Activated naive CD8-positive, alpha-beta T cell treated with anti-CD3 and anti-CD28 coated beads, Interleukin-2, amount 10 ng/mL, durations not matched to agents 7 days and 5 days (primary cell): ENCODE data around the gene CASP8. TPM values are rescaled to one million over a fixed set of nuclear protein-coding genes. Genes with fewer than 3 reads are reported as not detected.
A peak's percentile ranks its signal among the peaks of the same experiment; 100 is the strongest.
"Not testable (repeated sequence)": the region's sequence is repeated elsewhere in the genome, so short reads cannot be mapped to it uniquely, and the experiment has no call there.

Experiments
- ATAC-seq: fragments of 150-1000 bp; cut with Tn5 transposase; one replicate; pipeline ENCODE4 v1.10.0; 2021; ENCODE audit warnings: low read depth, moderate library complexity
- POLR2A ChIA-PET: fragments of 350-600 bp; sonication (Branson Sonifier 250); formaldehyde crosslinking; loops from one replicate; lab custom pipeline; 2021; ENCODE audit warnings: antibody characterized with exemption; lab: Charles Lee
- DNase-seq: peaks from one replicate; pipeline ENCODE4 v3.0.0; 2021
- H3K27ac Mint-ChIP-seq: one replicate; pipeline ENCODE4 v1.8.0; 2022; ENCODE audit warnings: mild to moderate bottlenecking, mixed read lengths
- H3K27me3 Mint-ChIP-seq: one replicate; pipeline ENCODE4 v1.8.0; 2022; ENCODE audit warnings: mild to moderate bottlenecking, moderate library complexity, mixed read lengths
- H3K36me3 Mint-ChIP-seq: one replicate; pipeline ENCODE4 v1.8.0; 2021; ENCODE audit warnings: mild to moderate bottlenecking, mixed read lengths
- H3K4me1 Mint-ChIP-seq: one replicate; pipeline ENCODE4 v1.8.0; 2021; ENCODE audit warnings: mixed read lengths
- H3K4me3 Mint-ChIP-seq: one replicate; pipeline ENCODE4 v1.8.0; 2022; ENCODE audit warnings: mild to moderate bottlenecking, moderate library complexity, mixed read lengths
- H3K9me3 Mint-ChIP-seq: one replicate; pipeline ENCODE4 v1.8.0; 2021; ENCODE audit warnings: mixed read lengths
- total RNA-seq, 2 experiments: library from RNA; stranded (reverse); gene quantifications; one replicate each; pipeline ENCODE4 v1.2.3, GENCODE V29; 2021

Gene CASP8
- total RNA-seq, 2 experiments from 2014 or later = 115 to 127 TPM

DNA sequence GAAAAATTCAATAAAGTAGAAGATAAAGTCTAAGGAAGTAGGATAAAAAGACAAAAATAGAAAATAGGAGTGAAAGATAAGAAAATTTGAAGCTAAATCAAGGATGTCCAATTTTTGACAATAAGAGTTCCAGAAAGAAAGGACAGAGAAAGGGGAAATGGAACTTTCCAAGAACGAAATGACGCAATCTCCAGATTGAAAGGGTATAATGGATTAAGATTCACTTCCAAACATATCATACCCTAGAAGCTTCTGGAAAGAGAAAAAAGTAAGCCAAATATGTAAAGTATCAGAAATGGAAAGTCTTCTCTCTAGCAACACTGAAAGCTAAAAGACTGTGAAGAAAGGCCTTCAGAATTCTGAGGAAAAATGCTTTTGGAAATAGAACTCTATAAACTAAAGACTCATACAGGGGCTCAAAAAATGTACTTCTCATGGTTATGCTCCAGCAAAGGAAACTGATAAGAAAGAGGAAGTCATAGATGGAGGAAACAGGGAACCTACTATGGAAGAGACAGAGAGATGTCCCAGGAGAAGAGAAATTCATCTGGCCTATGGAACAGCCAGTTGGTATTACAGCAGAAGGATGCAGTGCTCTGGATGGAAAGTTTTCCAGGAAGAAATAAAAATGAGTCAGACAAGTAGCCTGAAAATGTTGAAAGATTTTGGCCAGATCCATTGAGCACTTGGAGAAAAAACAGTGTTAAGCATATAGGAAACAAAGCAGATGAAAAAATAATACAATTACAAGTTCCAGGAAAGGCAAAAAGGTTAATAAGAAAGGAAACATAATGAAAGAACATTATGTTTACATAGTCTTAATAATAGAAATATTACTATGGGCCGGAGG is 20.1 kb downstream of the CASP8 start:
- Mint-ChIP-seq H3K27ac (peak overlapping the region; percentile 61), H3K4me1 (peaks cover 23% of the 10 kb centered on the region), H3K36me3 (peaks cover 52% of the 10 kb centered on the region), H3K27me3 (no peaks in the 10 kb centered on the region), H3K9me3 (peaks cover 5% of the 10 kb centered on the region), H3K4me3 (no peak overlapping the region)
- no peak for ATAC-seq
- DNase-seq = no peak
- POLR2A ChIA-PET = no interaction called here

DNA sequence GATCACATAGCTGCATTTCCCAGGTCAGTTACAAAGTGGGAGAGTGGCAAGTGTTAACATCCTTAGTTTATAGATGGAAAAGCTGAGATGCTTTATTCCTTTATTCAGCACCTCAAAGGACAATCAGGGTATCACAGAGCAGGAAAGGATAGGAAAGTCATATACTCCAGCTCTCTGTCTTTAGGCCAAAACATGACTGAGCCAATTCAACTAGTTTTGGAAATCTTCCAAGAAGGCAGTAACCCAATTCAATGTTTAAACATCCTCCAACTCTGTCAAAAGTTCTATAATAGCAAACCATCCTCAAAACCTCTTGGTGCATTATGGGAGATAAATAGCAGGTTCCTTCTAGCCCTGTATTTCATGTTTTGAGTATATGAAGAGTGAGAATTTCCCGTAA is 25.2 kb downstream of the CASP8 start:
- H3K27me3 Mint-ChIP-seq = no peaks in the 10 kb centered on the region
- H3K27ac Mint-ChIP-seq = peak overlapping the region; percentile 27
- H3K9me3 Mint-ChIP-seq = peaks cover 17% of the 10 kb centered on the region
- ATAC-seq (no peak), DNase-seq (no peak)
- no peak overlapping the region for H3K4me3 Mint-ChIP-seq
- H3K36me3 Mint-ChIP-seq = peaks cover 62% of the 10 kb centered on the region
- POLR2A ChIA-PET = no interaction called here
- peaks cover 9% of the 10 kb centered on the region for H3K4me1 Mint-ChIP-seq

GRCh38 chr2:201290457-201291148 is 30.3 kb downstream of the CASP8 start:
- H3K27ac Mint-ChIP-seq = not testable (repeated sequence)

GRCh38 chr2:201298462-201299052 is 38.2 kb downstream of the CASP8 start:
- POLR2A ChIA-PET = no interaction called here
- Mint-ChIP-seq H3K4me1 (peaks cover 5% of the 10 kb centered on the region), H3K27me3 (no peaks in the 10 kb centered on the region), H3K36me3 (peaks cover 60% of the 10 kb centered on the region), H3K9me3 (peaks cover 15% of the 10 kb centered on the region), H3K27ac (no peak overlapping the region), H3K4me3 (no peak overlapping the region)
- DNase-seq (no peak), ATAC-seq (no peak)

More at GRCh38 chr2:201290457-201291148, 30.3 kb downstream of the CASP8 start:
- ATAC-seq, POLR2A ChIA-PET, H3K4me3 Mint-ChIP-seq, DNase-seq, H3K27me3 Mint-ChIP-seq, H3K4me1 Mint-ChIP-seq: not testable (repeated sequence)
- peaks cover 23% of the 10 kb centered on the region for H3K9me3 Mint-ChIP-seq
- peaks cover 78% of the 10 kb centered on the region for H3K36me3 Mint-ChIP-seq

GRCh38 chr2:201299929-201300328 is 39.6 kb downstream of the CASP8 start:
- H3K27ac Mint-ChIP-seq, H3K27me3 Mint-ChIP-seq, DNase-seq, POLR2A ChIA-PET, H3K4me3 Mint-ChIP-seq, H3K4me1 Mint-ChIP-seq, ATAC-seq: not testable (repeated sequence)
- Mint-ChIP-seq H3K36me3 (peaks cover 62% of the 10 kb centered on the region), H3K9me3 (peaks cover 15% of the 10 kb centered on the region)

DNA sequence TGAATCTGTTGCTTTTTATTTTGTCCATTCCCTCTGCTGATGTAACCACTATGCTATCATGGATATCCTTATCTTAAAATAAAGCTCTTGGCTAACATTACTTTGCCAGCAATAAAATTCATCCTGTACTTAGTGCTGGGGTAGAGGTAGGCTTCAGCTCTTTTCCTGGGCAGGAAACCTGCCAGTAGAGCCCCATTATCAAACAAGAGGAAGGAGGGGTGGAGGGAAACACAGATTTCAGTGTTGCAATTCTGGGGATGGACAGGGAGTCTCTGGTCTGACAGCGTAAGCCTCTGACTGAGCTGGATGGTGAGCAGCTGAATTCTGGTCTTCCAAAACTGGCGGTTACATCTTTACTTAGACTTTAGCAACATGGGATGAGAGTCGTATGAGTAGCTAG is 47.5 kb downstream of the CASP8 start:
- H3K27ac Mint-ChIP-seq = no peak overlapping the region
- DNase-seq (no peak), ATAC-seq (no peak)
- POLR2A ChIA-PET = no interaction called here
- H3K9me3 Mint-ChIP-seq = peaks cover 12% of the 10 kb centered on the region
- H3K4me1 Mint-ChIP-seq = peaks cover 2% of the 10 kb centered on the region
- H3K4me3 Mint-ChIP-seq = no peak overlapping the region
- H3K27me3 Mint-ChIP-seq = no peaks in the 10 kb centered on the region
- peaks cover 71% of the 10 kb centered on the region for H3K36me3 Mint-ChIP-seq

DNA sequence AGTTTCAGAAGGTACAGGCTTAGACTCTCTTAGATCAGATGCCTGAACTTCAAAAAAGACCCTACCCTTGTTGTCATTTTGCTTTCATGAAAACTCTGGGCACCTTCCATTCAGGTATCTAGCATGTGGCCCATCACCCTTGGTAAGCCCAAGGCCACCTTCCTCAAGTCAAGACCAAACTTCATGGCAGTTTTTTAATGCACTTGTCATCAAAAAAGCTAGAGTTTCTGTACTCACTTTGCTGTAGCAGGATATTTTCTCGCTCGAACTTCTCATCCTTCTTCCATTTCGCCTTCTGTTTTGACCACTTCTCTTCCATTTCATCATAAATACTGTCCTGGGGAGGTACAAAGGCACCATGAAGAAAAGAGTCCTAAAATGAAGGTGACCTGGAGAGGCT is 48.6 kb downstream of the CASP8 start:
- peaks cover 75% of the 10 kb centered on the region for H3K36me3 Mint-ChIP-seq
- POLR2A ChIA-PET = no interaction called here
- H3K4me3 Mint-ChIP-seq = no peak overlapping the region
- no peak overlapping the region for H3K27ac Mint-ChIP-seq
- H3K27me3 Mint-ChIP-seq = no peaks in the 10 kb centered on the region
- DNase-seq = no peak
- H3K4me1 Mint-ChIP-seq = peaks cover 2% of the 10 kb centered on the region
- peaks cover 14% of the 10 kb centered on the region for H3K9me3 Mint-ChIP-seq
- ATAC-seq = no peak

- DNase-seq (no peak), ATAC-seq (no peak)
- H3K4me1 Mint-ChIP-seq = peaks cover 2% of the 10 kb centered on the region
- no peaks in the 10 kb centered on the region for H3K27me3 Mint-ChIP-seq
- peaks cover 20% of the 10 kb centered on the region for H3K9me3 Mint-ChIP-seq
- POLR2A ChIA-PET = no interaction called here
- H3K36me3 Mint-ChIP-seq = peaks cover 68% of the 10 kb centered on the region
- peak overlapping the region; percentile 9 for H3K27ac Mint-ChIP-seq
- no peak overlapping the region for H3K4me3 Mint-ChIP-seq
Measured at GRCh38 chr2:201313362-201313761, 53.0 kb downstream of the CASP8 start.

GRCh38 chr2:201319511-201319910 is 59.2 kb downstream of the CASP8 start:
- ATAC-seq (no peak), DNase-seq (no peak)
- Mint-ChIP-seq H3K4me1 (no peaks in the 10 kb centered on the region), H3K9me3 (peaks cover 34% of the 10 kb centered on the region), H3K4me3 (no peak overlapping the region), H3K27ac (no peak overlapping the region), H3K27me3 (no peaks in the 10 kb centered on the region), H3K36me3 (peaks cover 69% of the 10 kb centered on the region)
- POLR2A ChIA-PET = no interaction called here

GRCh38 chr2:201320257-201320656 is 59.9 kb downstream of the CASP8 start:
- no peak overlapping the region for H3K27ac Mint-ChIP-seq
- H3K4me3 Mint-ChIP-seq = no peak overlapping the region
- H3K27me3 Mint-ChIP-seq = no peaks in the 10 kb centered on the region
- H3K4me1 Mint-ChIP-seq = peaks cover under 1% of the 10 kb centered on the region
- no peak for DNase-seq
- POLR2A ChIA-PET = no interaction called here
- peaks cover 37% of the 10 kb centered on the region for H3K9me3 Mint-ChIP-seq
- H3K36me3 Mint-ChIP-seq = peaks cover 67% of the 10 kb centered on the region
- no peak for ATAC-seq

- POLR2A ChIA-PET = no interaction called here
- Mint-ChIP-seq H3K4me3 (no peak overlapping the region), H3K4me1 (peaks cover 2% of the 10 kb centered on the region), H3K27ac (no peak overlapping the region), H3K36me3 (peaks cover 72% of the 10 kb centered on the region), H3K27me3 (no peaks in the 10 kb centered on the region), H3K9me3 (peaks cover 38% of the 10 kb centered on the region)
- ATAC-seq (no peak), DNase-seq (no peak)
Measured at GRCh38 chr2:201320701-201321100, 60.4 kb downstream of the CASP8 start.

- Mint-ChIP-seq H3K4me1 (peaks cover 2% of the 10 kb centered on the region), H3K36me3 (peaks cover 67% of the 10 kb centered on the region), H3K9me3 (peaks cover 39% of the 10 kb centered on the region), H3K4me3 (no peak overlapping the region), H3K27me3 (no peaks in the 10 kb centered on the region), H3K27ac (no peak overlapping the region)
- DNase-seq (no peak), ATAC-seq (no peak)
- POLR2A ChIA-PET = no interaction called here
Measured at GRCh38 chr2:201322772-201323171, 62.4 kb downstream of the CASP8 start.

GRCh38 chr2:201327678-201328077 is 67.3 kb downstream of the CASP8 start:
- no peaks in the 10 kb centered on the region for H3K27me3 Mint-ChIP-seq
- POLR2A ChIA-PET = no interaction called here
- no peak overlapping the region for H3K4me3 Mint-ChIP-seq
- peaks cover 48% of the 10 kb centered on the region for H3K36me3 Mint-ChIP-seq
- no peak for DNase-seq
- peaks cover 2% of the 10 kb centered on the region for H3K4me1 Mint-ChIP-seq
- peaks cover 29% of the 10 kb centered on the region for H3K9me3 Mint-ChIP-seq
- H3K27ac Mint-ChIP-seq = no peak overlapping the region
- no peak for ATAC-seq
